GM12864 (cell line): ENCODE results near the gene HDAC4.

Source experiments
- DNase-seq: peaks from one replicate; pipeline ENCODE4 v3.0.0-alpha.2; 2011; ENCODE audit warnings: low read depth
- H3K4me3 ChIP-seq: 2 replicates; pipeline ENCODE4 v1.5.1; 2011; ENCODE audit warnings: mild to moderate bottlenecking, low read depth, low read length, control low read depth
- TF ChIP-seq, protein P1 (sequence below): IDR thresholded peaks from 2 replicates; pipeline ENCODE4 v1.5.1; 2011; ENCODE audit warnings: low read depth, mild to moderate bottlenecking, moderate library complexity, low read length, control low read depth, inconsistent platforms; ENCODE audit errors: missing control alignments

HDAC4 gene

DNA sequence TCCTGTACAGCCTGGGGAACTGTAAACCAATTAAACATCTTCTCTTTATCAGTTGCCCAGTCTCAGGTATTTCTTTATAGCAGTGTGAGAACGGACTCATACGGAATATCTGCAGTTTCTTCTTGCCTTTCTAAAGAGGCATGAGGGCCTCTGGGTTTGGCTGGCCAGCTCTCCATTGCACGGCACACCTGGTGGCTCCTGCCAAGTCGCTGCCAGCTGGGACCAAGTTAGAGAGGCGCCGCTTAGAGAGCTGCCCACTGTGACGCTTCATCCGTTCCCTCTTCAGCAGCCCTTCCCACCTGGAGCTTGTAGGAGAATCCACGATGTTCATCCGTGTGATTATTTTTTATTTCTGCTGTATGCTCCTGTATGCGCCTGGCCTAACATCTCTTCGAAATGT, 357.5 kb downstream of the HDAC4 start:
- no peak for DNase-seq
- TF ChIP-seq, protein P1, sequence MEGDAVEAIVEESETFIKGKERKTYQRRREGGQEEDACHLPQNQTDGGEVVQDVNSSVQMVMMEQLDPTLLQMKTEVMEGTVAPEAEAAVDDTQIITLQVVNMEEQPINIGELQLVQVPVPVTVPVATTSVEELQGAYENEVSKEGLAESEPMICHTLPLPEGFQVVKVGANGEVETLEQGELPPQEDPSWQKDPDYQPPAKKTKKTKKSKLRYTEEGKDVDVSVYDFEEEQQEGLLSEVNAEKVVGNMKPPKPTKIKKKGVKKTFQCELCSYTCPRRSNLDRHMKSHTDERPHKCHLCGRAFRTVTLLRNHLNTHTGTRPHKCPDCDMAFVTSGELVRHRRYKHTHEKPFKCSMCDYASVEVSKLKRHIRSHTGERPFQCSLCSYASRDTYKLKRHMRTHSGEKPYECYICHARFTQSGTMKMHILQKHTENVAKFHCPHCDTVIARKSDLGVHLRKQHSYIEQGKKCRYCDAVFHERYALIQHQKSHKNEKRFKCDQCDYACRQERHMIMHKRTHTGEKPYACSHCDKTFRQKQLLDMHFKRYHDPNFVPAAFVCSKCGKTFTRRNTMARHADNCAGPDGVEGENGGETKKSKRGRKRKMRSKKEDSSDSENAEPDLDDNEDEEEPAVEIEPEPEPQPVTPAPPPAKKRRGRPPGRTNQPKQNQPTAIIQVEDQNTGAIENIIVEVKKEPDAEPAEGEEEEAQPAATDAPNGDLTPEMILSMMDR, result no peak
- no peak overlapping the region for H3K4me3 ChIP-seq

DNA sequence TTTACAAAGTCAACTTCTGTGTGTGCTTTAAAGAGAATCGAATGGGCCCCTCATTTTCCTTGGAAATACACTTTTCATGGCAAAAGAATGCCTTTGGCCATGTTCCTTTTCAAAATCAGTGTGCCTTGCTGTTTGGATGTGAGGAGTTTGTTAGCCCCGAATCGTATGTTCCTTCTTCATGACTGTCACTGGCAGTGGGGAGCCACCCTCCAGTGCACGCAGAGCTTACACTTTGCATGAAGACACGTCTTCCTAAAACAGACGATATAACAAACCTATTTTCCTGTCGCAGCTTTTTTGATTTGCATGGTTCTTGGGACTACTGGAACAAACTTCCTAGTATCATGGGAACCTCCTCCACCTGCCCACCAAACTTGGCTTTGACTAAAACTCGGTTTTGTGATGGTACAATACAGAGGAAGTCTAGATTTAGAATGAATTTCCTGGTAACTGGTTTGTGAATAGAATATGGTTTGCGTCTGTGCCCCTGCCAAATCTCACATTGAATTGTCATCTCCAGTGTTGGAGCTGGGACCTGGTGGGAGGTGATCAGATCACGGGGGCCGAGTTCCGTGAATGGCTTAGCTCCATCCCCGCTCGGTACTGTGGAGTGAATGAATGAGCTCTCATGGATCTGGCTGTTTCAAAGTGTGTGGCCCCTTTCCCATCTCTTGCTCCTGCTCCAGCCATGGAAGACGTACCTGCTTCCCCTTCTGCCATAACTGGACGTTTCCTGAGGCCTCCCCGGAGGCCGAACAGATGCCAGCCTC, 358.1 kb downstream of the HDAC4 start:
- DNase-seq, result no peak
- TF ChIP-seq, protein P1, result no peak
- H3K4me3 ChIP-seq, result no peak overlapping the region

DNA sequence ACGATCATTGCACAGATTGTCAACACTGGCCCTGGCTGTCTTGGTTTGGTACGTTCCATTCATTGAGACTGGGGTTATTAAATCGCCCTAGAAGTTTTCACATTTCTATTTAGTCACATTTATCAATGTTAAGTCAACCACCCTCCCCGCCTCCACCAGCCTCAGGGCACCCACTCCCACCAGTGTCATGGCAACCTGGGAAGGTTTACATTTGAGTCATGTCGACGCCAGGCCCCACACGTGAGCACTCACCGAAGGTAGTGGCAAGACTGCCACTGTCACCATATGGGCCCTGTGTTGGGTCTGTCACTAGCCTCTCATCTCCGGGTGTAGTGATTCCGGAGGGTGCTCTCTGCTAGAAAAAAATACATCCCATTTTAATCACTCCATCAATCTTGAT, 358.8 kb downstream of the HDAC4 start:
- DNase-seq, result no peak
- no peak overlapping the region for H3K4me3 ChIP-seq
- TF ChIP-seq, protein P1, result no peak

DNA sequence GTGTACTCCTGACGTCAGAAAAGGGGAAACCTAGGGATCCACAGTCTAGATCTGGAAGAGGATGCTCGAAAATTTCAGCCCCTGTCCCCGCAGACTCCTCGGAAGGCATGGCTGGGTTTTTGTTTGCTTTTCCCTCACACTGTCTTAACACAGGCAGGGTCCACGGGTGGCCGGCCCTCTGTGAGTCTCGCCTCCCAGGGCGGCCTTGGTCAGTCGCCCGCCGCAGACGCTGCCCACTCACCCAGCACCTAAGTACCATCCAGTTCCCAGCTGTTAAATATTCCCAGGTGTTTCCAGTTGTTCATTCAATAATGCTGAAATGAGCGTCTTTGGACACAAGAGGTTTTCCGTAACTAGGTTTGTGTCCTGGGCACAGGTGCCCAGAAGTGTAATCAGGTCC, 359.8 kb downstream of the HDAC4 start:
- no peak for DNase-seq
- no peak overlapping the region for H3K4me3 ChIP-seq
- TF ChIP-seq, protein P1, result no peak

DNA sequence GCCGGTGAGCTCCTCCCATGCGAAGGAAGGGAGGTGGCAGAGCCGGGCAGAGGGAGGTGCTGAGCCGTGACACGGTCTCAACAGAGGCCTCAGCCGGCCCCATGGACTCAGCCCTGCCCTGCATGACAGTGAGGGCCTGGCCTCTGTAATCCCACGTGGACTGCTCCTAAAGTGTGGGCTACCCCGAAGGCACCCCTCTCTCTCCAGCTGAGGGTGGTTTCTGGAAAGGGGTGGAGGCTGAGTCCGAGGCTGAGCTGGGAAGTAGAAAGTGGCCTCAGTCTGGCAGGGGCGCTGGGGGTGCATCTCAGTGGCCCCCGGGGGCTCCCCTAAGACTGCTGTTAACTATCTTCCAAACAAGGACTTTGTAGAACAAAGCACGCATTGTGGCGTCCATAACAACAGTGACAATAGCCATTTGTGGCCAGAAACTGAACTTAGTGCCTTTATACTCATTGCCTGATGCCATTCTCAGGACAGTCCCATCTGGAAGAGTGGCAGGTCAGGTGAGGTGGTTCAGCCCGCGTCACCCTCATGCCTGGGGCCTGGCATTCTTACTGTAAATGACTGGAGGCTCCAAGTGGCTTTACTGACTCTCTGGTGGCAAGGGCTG, 360.6 kb downstream of the HDAC4 start:
- TF ChIP-seq, protein P1, result no peak
- no peak overlapping the region for H3K4me3 ChIP-seq
- DNase-seq, result no peak

DNA sequence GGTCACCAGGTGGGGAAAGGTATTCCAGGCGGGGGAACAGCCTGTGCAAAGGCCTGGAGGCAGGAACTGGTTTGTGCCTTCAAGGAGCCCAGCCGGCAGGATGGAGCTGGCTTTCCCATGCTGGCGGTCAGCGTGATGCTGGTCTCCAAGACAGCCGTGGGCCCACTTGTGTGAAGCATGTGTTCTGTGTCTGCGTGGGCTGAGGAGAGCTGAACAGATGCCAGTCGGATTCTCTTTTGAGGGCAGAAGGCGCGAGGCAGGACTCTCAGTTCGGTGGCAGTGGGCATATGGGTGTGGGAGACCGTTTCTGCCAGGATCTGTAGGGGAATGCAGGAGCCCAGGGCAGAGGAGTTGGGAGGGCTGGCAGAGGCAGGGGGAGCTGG, 361.4 kb downstream of the HDAC4 start:
- H3K4me3 ChIP-seq, result no peak overlapping the region
- DNase-seq, result no peak
- TF ChIP-seq, protein P1, result no peak
